ENCODE results near the gene F13B.
A peak's percentile ranks its signal among the peaks of the same experiment; 100 is the strongest.
"Not testable (repeated sequence)": the region's sequence is repeated elsewhere in the genome, so short reads cannot be mapped to it uniquely, and the experiment has no call there.

The F13B gene

GRCh38 chr1:197062692-197063091 lies 4.4 kb downstream of the F13B start:
- no peak for TF ChIP-seq CTCF (IDR thresholded peaks at IDR 0.05; ENCODE audit: insufficient read depth, low read depth, low read length, missing control alignments)
- no peak overlapping the region for H3K4me3 ChIP-seq (ENCODE audit: low read length)
- DNase-seq (ENCODE audit: low read depth) = no peak

- DNase-seq (ENCODE audit: low read depth) = no peak
- no peak overlapping the region for H3K4me3 ChIP-seq (ENCODE audit: low read length)
- no peak for TF ChIP-seq CTCF (IDR thresholded peaks at IDR 0.05; ENCODE audit: insufficient read depth, low read depth, low read length, missing control alignments)
These were observed 18.0 kb downstream of the F13B start for GRCh38 chr1:197049100-197049499.

- DNase-seq (ENCODE audit: low read depth) = no peak
- no peak for TF ChIP-seq CTCF (IDR thresholded peaks at IDR 0.05; ENCODE audit: insufficient read depth, low read depth, low read length, missing control alignments)
- H3K4me3 ChIP-seq (ENCODE audit: low read length) = no peak overlapping the region
These were observed 24.3 kb downstream of the F13B start for GRCh38 chr1:197042676-197043341.

- H3K4me3 ChIP-seq (ENCODE audit: low read length) = no peak overlapping the region
- TF ChIP-seq CTCF (IDR thresholded peaks at IDR 0.05; ENCODE audit: insufficient read depth, low read depth, low read length, missing control alignments) = no peak
- no peak for DNase-seq (ENCODE audit: low read depth)
These were observed 25.3 kb downstream of the F13B start for GRCh38 chr1:197041486-197042353.

GRCh38 chr1:197036861-197037260 lies 30.2 kb downstream of the F13B start:
- DNase-seq (ENCODE audit: low read depth) = no peak
- no peak for TF ChIP-seq CTCF (IDR thresholded peaks at IDR 0.05; ENCODE audit: insufficient read depth, low read depth, low read length, missing control alignments)
- no peak overlapping the region for H3K4me3 ChIP-seq (ENCODE audit: low read length)

GRCh38 chr1:197034631-197035339 lies 32.3 kb downstream of the F13B start:
- H3K4me3 ChIP-seq (ENCODE audit: low read length) = not testable (repeated sequence)
- DNase-seq (ENCODE audit: low read depth) = peak; percentile 84

GRCh38 chr1:197029749-197030148 lies 37.3 kb downstream of the F13B start:
- no peak for TF ChIP-seq CTCF (IDR thresholded peaks at IDR 0.05; ENCODE audit: insufficient read depth, low read depth, low read length, missing control alignments)

More at GRCh38 chr1:197029749-197030148, 37.3 kb downstream of the F13B start:
- H3K4me3 ChIP-seq (ENCODE audit: low read length) = no peak overlapping the region
- peak; percentile 7 for DNase-seq (ENCODE audit: low read depth)
